Esophagus (tissue), 2 donors: ENCODE data around the gene PDZD2. TPM values are rescaled to one million over a fixed set of nuclear protein-coding genes. Genes with fewer than 3 reads are reported as not detected.

Source experiments
- H3K27ac ChIP-seq, 2 donors: one replicate each; pipeline ENCODE4 v1.5.1; 2013; ENCODE audit warnings: low read depth in 2 of 2, mild to moderate bottlenecking in 2 of 2, inconsistent platforms in 1 of 2, low read length in 1 of 2, moderate library complexity in 1 of 2
- H3K27me3 ChIP-seq, 2 donors: one replicate each; pipeline ENCODE4 v1.6.1; 2013; ENCODE audit warnings: low read length in 2 of 2, control low read depth in 1 of 2, mild to moderate bottlenecking in 1 of 2; ENCODE audit not compliant: insufficient read depth in 2 of 2, control insufficient read depth in 1 of 2
- H3K36me3 ChIP-seq, 2 donors: one replicate each; pipeline ENCODE4 v1.6.1; 2013; ENCODE audit warnings: low read length in 1 of 2; ENCODE audit not compliant: control insufficient read depth in 2 of 2, insufficient read depth in 2 of 2
- H3K4me1 ChIP-seq, 2 donors: one replicate each; pipeline ENCODE4 v1.6.1; 2013; ENCODE audit warnings: low read length in 1 of 2; ENCODE audit not compliant: control insufficient read depth in 2 of 2, insufficient read depth in 2 of 2
- H3K4me3 ChIP-seq, 2 donors: one replicate each; pipeline ENCODE4 v1.5.1; 2013; ENCODE audit warnings: low read length in 2 of 2, mild to moderate bottlenecking in 2 of 2, low read depth in 1 of 2, moderate library complexity in 1 of 2
- H3K9me3 ChIP-seq, 2 donors: one replicate each; pipeline ENCODE4 v1.6.1; 2013; ENCODE audit warnings: mild to moderate bottlenecking in 2 of 2, low read depth in 1 of 2, low read length in 1 of 2, moderate library complexity in 1 of 2; ENCODE audit not compliant: control insufficient read depth in 2 of 2, insufficient read depth in 1 of 2
- WGBS, 2 donors: extraction: QIAGEN DNeasy Blood & Tissue Kit; methylation state at CpG; one replicate each; pipeline ENCODE4 v1.1.7; 2013; 5-methylcytosine and 5-hydroxymethylcytosine counted together
- polyA plus RNA-seq, 2 donors: library from polyadenylated mRNA; stranded (reverse); fragments of 200-250 nt; gene quantifications; one replicate each; pipeline ENCODE4 v1.2.3, GENCODE V29; 2013
- donor health status: healthy with polysubstance abuse.
- donor health status: Bipolar disorder and iron deficiency.

Gene PDZD2
- polyA plus RNA-seq, 2 donors, result 6.6 to 15.3 TPM

GRCh38 chr5:31645420-31646081, 6.6 kb downstream of the PDZD2 start:
- WGBS, 2 donors, result 80 to 83% methylated on average over 11 of the region's 11 CpGs
- Histone ChIP-seq H3K4me1 (no peaks in the 10 kb centered on the region), H3K36me3 (no peaks in the 10 kb centered on the region), H3K4me3 (no peak overlapping the region), H3K27ac (no peak overlapping the region), H3K27me3 (no peaks in the 10 kb centered on the region), H3K9me3 (no peaks in the 10 kb centered on the region)

GRCh38 chr5:31648326-31648725, 9.4 kb downstream of the PDZD2 start:
- H3K9me3 ChIP-seq, result no peaks in the 10 kb centered on the region
- no peaks in the 10 kb centered on the region for H3K36me3 ChIP-seq
- no peak overlapping the region for H3K27ac ChIP-seq
- H3K27me3 ChIP-seq, result no peaks in the 10 kb centered on the region
- WGBS, 2 donors, result 89 to 91% methylated on average over 6 of the region's 6 CpGs
- H3K4me1 ChIP-seq, result no peaks in the 10 kb centered on the region
- no peak overlapping the region for H3K4me3 ChIP-seq

GRCh38 chr5:31651241-31651640, 12.3 kb downstream of the PDZD2 start:
- WGBS, 2 donors, result 91 to 94% methylated on average over 3 of the region's 3 CpGs
- Histone ChIP-seq H3K36me3 (no peaks in the 10 kb centered on the region), H3K27ac (no peak overlapping the region)

GRCh38 chr5:31655491-31655890, 16.6 kb downstream of the PDZD2 start:
- Histone ChIP-seq H3K27ac (no peak overlapping the region), H3K36me3 (no peaks in the 10 kb centered on the region), H3K4me1 (no peaks in the 10 kb centered on the region), H3K9me3 (no peaks in the 10 kb centered on the region), H3K4me3 (no peak overlapping the region), H3K27me3 (no peaks in the 10 kb centered on the region)
- 77 to 92% methylated on average over 3 of the region's 3 CpGs for WGBS, 2 donors

More at GRCh38 chr5:31651241-31651640, 12.3 kb downstream of the PDZD2 start:
- no peaks in the 10 kb centered on the region for H3K9me3 ChIP-seq
- no peaks in the 10 kb centered on the region for H3K4me1 ChIP-seq
- no peaks in the 10 kb centered on the region for H3K27me3 ChIP-seq
- no peak overlapping the region for H3K4me3 ChIP-seq

GRCh38 chr5:31656806-31657205, 17.9 kb downstream of the PDZD2 start:
- Histone ChIP-seq H3K27ac (no peak overlapping the region), H3K9me3 (no peaks in the 10 kb centered on the region), H3K36me3 (no peaks in the 10 kb centered on the region), H3K4me3 (no peak overlapping the region), H3K27me3 (no peaks in the 10 kb centered on the region), H3K4me1 (no peaks in the 10 kb centered on the region)
- WGBS, 2 donors, result 63 to 65% methylated on average over 4 of the region's 4 CpGs

- no peaks in the 10 kb centered on the region for H3K27me3 ChIP-seq
- no peaks in the 10 kb centered on the region for H3K9me3 ChIP-seq
- H3K27ac ChIP-seq, result no peak overlapping the region
- H3K4me3 ChIP-seq, result no peak overlapping the region
- no peaks in the 10 kb centered on the region for H3K36me3 ChIP-seq
- no peaks in the 10 kb centered on the region for H3K4me1 ChIP-seq
- 86 to 90% methylated on average over 11 of the region's 11 CpGs for WGBS, 2 donors
Measured at GRCh38 chr5:31657315-31657979, 18.5 kb downstream of the PDZD2 start.

GRCh38 chr5:31661257-31661656, 22.3 kb downstream of the PDZD2 start:
- WGBS, 2 donors, result 79 to 88% methylated on average over 4 of the region's 4 CpGs
- Histone ChIP-seq H3K9me3 (no peaks in the 10 kb centered on the region), H3K27me3 (no peaks in the 10 kb centered on the region), H3K36me3 (no peaks in the 10 kb centered on the region), H3K4me3 (no peak overlapping the region), H3K27ac (no peak overlapping the region), H3K4me1 (no peaks in the 10 kb centered on the region)

GRCh38 chr5:31663519-31663918, 24.6 kb downstream of the PDZD2 start:
- WGBS, 2 donors, result 53 to 60% methylated on average over 7 of the region's 7 CpGs
- no peaks in the 10 kb centered on the region for H3K4me1 ChIP-seq
- no peaks in the 10 kb centered on the region for H3K27me3 ChIP-seq

GRCh38 chr5:31664566-31664965, 25.6 kb downstream of the PDZD2 start:
- Histone ChIP-seq H3K4me3 (no peak overlapping the region), H3K9me3 (no peaks in the 10 kb centered on the region), H3K27ac (no peak overlapping the region), H3K27me3 (no peaks in the 10 kb centered on the region), H3K36me3 (no peaks in the 10 kb centered on the region), H3K4me1 (no peaks in the 10 kb centered on the region)
- 84% methylated on average over 8 of the region's 8 CpGs for WGBS, 2 donors

More at GRCh38 chr5:31663519-31663918, 24.6 kb downstream of the PDZD2 start:
- no peak overlapping the region for H3K4me3 ChIP-seq
- no peaks in the 10 kb centered on the region for H3K9me3 ChIP-seq
- H3K36me3 ChIP-seq, result no peaks in the 10 kb centered on the region
- H3K27ac ChIP-seq, result no peak overlapping the region

- Histone ChIP-seq H3K27me3 (no peaks in the 10 kb centered on the region), H3K4me1 (no peaks in the 10 kb centered on the region), H3K4me3 (no peak overlapping the region), H3K9me3 (no peaks in the 10 kb centered on the region), H3K36me3 (no peaks in the 10 kb centered on the region), H3K27ac (no peak overlapping the region)
- WGBS, 2 donors, result 75 to 89% methylated on average over 9 of the region's 9 CpGs
Measured at GRCh38 chr5:31671339-31671741, 32.4 kb downstream of the PDZD2 start.
